Breast epithelium (tissue), 3 donors: ENCODE measurements around the gene HAPLN1.

Source experiments
- CTCF ChIP-seq, 3 donors: fragments of 450-650 bp; IDR thresholded peaks; one replicate each; pipeline ENCODE4 v1.5.1; 2016 to 2017; ENCODE audit warnings: antibody characterized with exemption in 3 of 3, mild to moderate bottlenecking in 3 of 3, moderate library complexity in 3 of 3
- POLR2A ChIP-seq: fragments of 450-650 bp; IDR thresholded peaks from one replicate; pipeline ENCODE4 v1.6.1; 2016; ENCODE audit warnings: antibody characterized with exemption, mild to moderate bottlenecking, moderate library complexity

GRCh38 chr5:83741571-83741970, 20.9 kb upstream of the HAPLN1 start:
- TF ChIP-seq CTCF (IDR thresholded peaks at IDR 0.05) (no peak), POLR2A (no peak)
